HG03064 (cell line): ENCODE results near the gene KIF1C.

ENCODE experiments used
- ATAC-seq: cut with Tn5 transposase; IDR thresholded peaks from one replicate; pipeline ENCODE4 v1.9.1; 2021; ENCODE audit warnings: low read depth; ENCODE audit not compliant: unreplicated experiment

Gene KIF1C

DNA sequence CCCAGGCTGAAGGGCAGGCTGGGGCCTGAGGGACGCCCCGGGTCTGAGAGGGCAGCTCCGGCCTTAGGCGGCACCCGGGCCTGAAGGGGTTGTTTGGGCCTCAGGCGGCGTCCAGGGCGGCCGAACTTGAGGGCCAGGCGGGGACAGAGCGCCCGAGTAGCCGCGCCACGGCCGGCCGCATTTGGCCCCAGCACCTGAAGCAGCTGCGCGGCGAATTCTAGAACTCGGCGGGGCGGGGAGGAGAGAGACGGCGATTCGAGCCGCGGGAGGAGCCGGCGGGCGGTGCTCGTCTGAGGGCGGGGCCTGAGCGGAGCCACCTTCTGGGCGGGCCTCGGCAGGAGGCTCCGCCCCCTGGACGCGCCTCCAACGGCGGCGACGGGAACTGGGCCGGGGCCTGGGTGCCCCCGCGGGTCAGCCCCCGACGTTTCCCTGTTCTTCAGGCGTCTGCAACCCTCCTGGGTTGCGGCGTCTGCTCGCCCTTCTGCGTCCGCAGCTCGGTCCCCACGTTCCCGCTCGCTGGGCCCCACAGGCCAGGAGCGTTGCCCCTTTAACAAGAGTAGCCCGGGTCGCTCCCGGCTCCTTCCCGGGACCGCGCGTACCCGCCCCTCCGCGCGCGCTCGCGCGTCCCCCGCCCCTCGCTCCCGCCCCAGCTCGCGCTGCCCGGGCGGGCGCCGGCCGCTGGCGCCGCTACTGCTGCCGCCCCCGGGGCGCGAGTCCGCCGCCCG lies at the start of gene KIF1C, which contains the start of gene INCA1:
KIF1C (plus strand) TSS at position 649 of the 725 bp plus-strand sequence. CDS start 2,297 bp downstream, outside the sequence.
INCA1 (minus strand) TSS at position 221 of the 725 bp plus-strand sequence. CDS start 3,085 bp downstream, outside the sequence.
- ATAC-seq = peak; percentile 70

DNA sequence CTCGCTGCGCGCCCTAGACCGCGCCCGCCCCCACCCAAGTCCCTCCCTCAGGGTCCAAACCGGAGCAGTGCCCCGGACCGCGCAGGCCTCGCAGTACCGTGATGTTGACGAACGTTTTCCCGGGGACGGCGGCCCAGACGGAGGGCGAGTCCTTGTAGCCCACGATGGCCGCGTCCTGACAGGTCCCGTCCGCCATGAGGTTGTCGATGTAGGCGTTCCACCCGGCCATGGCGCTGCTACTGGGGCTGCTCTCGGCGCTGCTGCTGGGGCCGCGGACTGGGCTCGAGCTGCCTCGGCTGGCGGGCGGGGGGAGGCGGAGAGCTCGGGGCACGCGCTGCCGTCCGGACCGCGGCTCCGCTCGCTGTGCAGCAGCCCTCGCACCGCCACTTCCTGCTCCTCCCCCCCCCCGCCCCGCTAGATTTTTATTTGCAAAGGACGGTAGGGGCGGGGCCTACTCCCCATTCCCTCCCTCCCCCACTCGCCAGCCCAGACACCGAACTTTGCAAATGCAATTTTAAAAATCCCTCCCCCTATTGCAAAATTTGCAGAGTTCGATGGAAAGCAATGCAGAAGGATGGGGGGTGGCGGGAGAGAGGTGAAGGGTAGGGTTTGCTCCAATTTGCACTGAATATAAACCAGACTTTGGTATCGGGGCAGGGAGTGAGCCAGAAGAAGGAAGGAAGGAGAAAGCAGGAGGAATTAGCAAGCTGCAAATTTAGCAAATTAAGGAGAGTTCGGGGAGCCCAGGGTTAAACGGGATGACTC lies 49.4 kb upstream of the KIF1C start, which contains the start of gene PFN1:
PFN1 (minus strand) TSS at position 365 of the 765 bp plus-strand sequence; CDS start at position 229, 136 bp downstream.
- ATAC-seq = no peak

DNA sequence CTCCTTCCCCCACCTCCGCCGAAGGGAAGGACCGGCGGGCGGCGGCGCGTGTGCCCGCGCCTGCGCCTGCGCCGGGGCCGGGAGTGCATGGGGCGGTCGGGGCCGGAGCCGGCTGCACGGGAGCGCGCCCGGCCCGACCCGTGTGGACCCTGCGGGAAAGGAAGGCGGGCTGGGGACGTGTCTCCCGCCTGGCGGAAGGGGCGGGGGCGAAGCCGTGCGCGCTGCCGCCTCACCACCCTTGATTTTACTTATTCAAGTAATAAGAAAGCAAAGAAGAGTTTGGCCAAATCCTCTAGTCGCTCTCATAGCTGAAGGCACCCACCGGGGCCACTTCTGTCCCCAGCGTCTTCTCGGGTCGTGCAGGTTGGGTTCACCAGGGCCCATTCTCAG lies 48.8 kb upstream of the KIF1C start:
- peak; percentile 31 for ATAC-seq

DNA sequence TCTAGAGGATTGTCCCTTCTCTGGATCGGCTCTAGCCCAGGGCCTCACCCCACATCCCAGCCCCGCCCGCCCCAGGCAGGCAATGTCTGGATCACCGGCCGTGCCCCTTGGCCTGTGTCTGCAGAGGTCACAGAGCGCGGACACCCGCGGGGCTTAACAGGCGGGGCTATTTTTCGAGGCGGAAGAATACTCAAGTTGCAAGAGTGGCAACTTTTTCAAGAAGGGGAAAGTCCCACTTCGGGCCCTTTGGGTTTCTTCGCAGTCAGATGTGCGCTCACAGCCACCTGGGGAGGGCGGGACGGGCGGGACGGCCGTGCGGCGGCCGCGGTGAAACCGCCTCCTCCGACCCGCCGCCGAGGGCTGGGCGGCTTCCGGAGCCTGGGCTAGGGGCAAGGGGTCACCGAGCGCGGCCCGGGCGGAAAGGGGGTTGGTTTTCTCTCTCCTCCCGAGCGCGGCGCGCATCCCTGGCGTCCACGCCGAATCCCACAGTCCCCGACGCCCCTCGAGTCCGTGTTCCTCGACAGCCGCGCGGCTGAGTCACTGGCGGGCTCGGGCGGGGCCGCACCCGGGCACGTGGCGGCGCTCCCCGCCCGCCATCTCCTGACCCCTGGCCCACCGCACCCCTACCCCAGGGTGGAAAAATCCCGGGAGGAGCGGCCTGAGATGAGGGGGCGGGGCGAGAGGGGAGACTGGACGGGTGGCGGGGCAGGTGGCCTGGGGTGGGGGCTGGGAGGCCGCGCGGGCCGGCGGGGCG lies 48.3 kb upstream of the KIF1C start:
- ATAC-seq = peak; percentile 18

DNA sequence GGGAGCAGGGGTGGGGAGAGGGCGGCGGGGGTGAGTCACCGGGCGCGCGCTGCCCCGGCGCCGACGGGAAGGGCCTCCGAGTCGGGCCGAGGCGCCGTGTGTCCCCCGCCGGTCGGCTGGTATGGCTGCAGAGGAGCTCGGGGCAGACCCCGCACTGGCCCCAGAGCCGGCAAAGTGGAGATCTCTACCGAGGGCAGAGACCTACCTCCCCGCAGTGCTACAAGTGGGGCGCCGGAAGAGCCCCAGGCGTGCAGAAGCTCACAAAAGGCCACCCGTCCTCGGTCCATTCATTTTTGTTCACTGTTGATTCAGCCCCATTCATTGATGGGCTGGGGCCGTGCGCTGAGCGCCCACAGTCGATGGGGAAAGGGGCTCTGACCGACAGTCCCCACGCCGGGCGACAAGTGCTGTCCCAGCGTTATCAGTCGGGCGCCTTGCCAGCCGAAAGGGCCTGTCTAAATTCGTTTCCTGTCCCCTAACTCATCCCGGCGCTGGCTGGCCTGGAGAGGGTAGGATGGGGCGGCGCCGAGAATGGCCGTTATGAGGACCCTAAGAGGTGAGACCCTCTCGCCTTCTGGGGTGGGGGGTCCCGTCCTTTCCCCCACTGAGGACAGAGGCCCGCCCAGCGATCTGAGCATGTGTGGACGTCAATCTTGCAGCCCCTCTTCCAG lies 47.5 kb upstream of the KIF1C start:
- ATAC-seq = peak; percentile 9

GRCh38 chr17:4950746-4951204 lies 47.0 kb upstream of the KIF1C start, which contains the start of gene ENO3:
Gene ENO3 (plus strand): TSS chr17:4951119. CDS start chr17:4951830, 711 bp downstream.
- no peak for ATAC-seq

GRCh38 chr17:4951486-4951885 lies 46.3 kb upstream of the KIF1C start:
- no peak for ATAC-seq

DNA sequence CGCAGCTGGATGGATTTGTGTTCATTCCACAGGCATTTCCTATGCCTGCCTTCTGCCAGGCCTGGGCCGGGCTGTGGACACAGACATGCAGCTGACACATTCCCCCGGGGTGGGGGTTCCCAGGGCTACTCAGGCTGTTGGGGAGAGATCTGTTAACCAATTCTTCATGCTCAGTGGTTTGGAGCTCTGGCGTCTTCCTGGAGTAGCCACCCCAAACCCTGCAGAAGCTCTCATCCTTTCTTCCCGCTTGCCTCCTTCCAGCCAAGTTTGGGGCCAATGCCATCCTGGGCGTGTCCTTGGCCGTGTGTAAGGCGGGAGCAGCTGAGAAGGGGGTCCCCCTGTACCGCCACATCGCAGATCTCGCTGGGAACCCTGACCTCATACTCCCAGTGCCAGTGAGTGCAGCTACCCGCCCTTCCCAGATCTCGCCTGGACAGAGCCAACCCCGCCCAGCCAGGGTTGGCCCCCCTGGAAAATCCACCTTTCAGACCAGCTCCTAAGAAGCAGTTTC lies 44.2 kb upstream of the KIF1C start:
- no peak for ATAC-seq

- ATAC-seq = no peak
Measured at GRCh38 chr17:4955091-4955490, 42.7 kb upstream of the KIF1C start.

DNA sequence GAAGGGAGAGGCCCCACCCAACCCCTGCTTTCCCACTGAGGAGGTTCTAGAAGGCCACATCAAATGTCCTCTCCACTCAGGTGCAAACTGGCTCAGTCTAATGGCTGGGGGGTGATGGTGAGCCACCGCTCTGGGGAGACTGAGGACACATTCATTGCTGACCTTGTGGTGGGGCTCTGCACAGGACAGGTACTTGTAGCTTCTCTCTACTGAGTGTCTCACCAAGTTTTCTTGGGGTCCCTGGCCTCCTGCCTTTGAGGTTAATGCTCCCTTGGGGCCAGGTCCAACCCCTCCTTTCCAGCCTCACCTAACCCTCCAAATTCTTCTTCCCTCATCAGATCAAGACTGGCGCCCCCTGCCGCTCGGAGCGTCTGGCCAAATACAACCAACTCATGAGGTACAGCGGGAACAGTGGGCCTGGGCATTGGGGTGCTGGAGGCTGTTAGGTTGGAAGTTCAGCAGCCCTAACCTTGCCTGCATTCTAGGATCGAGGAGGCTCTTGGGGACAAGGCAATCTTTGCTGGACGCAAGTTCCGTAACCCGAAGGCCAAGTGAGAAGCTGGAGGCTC lies 41.2 kb upstream of the KIF1C start:
- ATAC-seq = no peak

- ATAC-seq = no peak
Measured at GRCh38 chr17:4958102-4958501, 39.6 kb upstream of the KIF1C start.

DNA sequence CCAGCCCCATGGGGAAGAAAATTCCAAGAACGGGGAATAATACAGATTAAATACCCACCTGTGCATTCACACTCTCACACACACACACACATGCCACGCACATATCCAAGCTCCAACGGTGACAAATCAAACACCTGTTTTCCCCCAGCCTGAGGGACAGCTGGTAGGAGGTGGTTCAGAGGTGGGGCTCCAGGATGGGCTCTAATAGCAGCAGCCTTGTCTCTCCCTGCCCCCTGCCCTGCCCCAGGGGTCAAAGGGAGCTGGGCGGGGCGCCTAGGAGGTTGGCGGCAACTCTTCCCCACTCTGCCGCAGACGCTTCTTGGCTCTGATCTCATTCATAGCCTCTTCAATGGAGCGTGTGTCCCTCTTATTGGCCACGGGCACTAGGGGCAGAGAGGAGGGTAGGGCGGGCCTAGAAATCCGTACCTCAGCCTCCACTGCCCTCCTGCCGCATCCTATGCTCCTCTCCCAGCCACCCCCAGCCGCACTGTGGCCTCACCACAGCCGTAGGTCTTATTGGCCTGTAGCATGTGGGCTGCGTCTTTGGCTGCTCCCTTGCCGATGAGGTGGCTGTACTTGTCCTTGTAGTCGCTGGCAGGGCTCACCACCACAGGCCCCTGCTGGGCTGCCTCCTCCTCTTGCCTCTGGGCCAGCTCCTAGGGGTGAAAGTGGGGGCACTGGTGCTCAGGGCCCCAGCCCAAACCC lies 38.3 kb upstream of the KIF1C start:
- ATAC-seq = no peak

DNA sequence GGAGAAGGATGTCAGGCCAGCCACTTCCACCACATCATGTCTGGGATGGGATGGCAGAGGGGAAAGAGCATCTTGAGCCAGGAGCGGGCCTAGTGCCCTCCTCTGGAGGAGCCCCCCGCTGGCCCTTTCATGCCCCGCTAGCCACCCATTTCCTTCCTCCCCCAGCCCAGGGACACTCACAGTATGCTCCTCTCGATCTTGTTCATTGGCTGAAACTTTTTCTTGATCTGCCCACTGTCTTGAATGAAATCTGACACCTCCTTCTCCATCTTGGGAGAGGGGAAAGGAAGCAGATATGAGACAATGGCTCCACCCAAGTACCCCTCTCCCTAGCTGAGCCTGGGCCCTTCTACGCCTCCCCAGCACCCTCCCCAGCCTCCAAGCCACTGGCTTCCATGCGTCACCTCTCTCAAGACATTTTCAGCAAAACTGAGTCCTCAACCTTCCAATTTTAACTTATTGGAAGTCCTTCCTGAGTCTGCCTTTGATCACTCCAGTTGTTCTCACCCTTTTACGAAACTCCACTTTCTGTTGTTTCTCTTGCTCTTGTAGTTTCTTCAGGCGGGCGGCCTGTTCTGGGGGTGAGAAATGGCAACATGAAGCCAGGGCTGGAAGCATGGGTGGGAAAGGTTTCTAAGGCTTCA lies 37.3 kb upstream of the KIF1C start:
- no peak for ATAC-seq

GRCh38 chr17:4965311-4965986 lies 32.3 kb upstream of the KIF1C start:
- ATAC-seq = no peak

DNA sequence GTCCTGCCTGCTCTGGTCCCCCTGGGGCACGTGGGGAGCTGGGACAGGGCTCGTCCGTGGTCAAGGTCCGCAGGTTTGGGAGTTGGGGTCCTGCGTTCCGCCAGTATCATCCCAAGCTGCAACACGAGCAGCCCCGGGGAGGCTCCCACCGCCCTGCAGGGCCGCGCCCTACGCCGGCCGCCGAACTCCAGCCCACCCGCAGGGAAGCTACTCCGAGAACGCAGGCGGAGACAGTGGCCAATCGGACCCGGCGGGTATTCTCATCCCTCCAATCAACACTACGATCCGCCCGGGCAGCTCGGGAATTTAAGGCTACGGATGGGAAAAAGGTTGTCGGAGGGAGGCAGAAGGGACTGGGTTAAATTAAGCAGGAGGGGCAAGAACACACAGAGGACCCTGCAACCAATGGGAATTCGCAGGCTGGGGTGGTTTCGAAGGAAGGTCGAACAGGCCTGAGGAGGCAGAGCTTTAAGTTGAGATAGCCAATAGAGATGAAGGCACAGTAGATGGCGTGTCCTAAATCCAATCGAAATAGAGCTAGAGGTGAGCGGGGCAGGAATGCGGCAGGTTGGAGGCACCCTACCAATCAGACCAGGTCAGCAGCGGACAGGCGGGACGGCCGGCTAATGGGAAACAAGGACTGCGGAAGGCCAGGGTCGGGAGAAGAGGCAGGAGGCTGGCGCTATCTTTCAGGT lies 30.8 kb upstream of the KIF1C start:
- peak; percentile 74 for ATAC-seq

DNA sequence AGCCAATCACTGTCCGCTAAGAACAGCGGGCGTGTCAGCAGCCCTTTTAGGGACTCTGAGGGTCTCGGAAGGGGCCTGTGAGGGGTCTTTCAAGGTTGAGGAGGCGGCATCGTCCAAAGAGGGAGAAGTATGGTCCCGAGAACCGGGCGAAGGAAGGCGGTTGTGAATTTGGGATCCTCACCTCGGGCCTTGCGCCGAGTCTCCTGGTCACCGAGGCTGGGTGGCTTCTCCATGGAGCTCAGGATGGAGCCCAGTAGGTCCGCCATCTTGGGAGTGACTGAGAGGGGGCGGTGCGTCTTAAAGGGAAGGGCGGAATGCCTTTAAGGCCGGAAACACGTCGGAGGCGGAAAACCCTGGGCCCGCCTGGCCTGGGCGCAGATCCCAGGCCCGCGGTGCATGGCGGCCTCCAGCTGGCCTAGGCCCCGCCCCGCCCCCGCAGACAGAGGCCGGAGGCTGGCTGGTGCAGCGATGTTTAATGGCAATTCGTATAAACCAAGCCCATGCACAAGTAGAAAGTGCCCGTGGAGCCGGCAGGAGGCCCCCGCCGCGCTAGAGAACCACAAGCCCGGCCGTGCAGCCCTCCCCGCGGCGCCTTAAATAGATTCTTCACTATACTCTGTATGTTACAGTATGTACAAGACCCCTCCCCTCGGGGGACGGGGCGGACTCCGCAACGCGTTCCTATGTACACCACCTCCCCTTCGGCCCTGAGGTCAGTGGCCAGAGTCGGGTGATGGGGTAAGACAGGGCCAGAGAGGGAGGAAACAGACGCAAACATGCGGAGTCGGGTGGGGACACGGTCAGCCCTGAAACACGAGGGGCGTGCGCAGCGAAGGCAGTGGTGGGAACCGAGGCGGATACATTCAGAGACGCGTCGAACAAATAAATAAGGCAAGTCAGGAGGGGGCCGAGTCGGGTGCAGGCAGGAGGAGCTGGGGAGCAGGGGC lies 29.9 kb upstream of the KIF1C start, which contains the start of gene SPAG7:
SPAG7 (minus strand) TSS at position 279 of the 947 bp plus-strand sequence; CDS start at position 266, 13 bp downstream.
- peak; percentile 53 for ATAC-seq
